GM12865 (cell line): ENCODE measurements around the gene ARFGEF3.

Experiments
- DNase-seq: peaks from one replicate; pipeline ENCODE4 v3.0.0; 2010; ENCODE audit warnings: low read depth
- H3K4me3 ChIP-seq: 2 replicates; pipeline ENCODE4 v1.5.1; 2011; ENCODE audit warnings: mild to moderate bottlenecking, low read depth, low read length, control low read depth
- CTCF ChIP-seq: IDR thresholded peaks from 2 replicates; pipeline ENCODE4 v1.5.1; 2011; ENCODE audit warnings: low read length, control low read depth, low read depth, inconsistent platforms; ENCODE audit not compliant: insufficient read depth; ENCODE audit errors: missing control alignments

The ARFGEF3 gene

GRCh38 chr6:138201836-138202235 lies 40.1 kb downstream of the ARFGEF3 start:
- no peak overlapping the region for H3K4me3 ChIP-seq

GRCh38 chr6:138203315-138203714 lies 41.6 kb downstream of the ARFGEF3 start:
- no peak overlapping the region for H3K4me3 ChIP-seq
- DNase-seq, result no peak
- no peak for TF ChIP-seq CTCF

More at GRCh38 chr6:138201836-138202235, 40.1 kb downstream of the ARFGEF3 start:
- no peak for DNase-seq
- no peak for TF ChIP-seq CTCF

GRCh38 chr6:138204303-138204702 lies 42.6 kb downstream of the ARFGEF3 start:
- no peak overlapping the region for H3K4me3 ChIP-seq
- DNase-seq, result no peak
- TF ChIP-seq CTCF, result no peak

- no peak for DNase-seq
- TF ChIP-seq CTCF, result no peak
- no peak overlapping the region for H3K4me3 ChIP-seq
These were observed 43.1 kb downstream of the ARFGEF3 start for GRCh38 chr6:138204792-138205384.

- no peak overlapping the region for H3K4me3 ChIP-seq
- no peak for DNase-seq
These were observed 43.8 kb downstream of the ARFGEF3 start for GRCh38 chr6:138205437-138206094.

GRCh38 chr6:138206862-138207261 lies 45.1 kb downstream of the ARFGEF3 start:
- TF ChIP-seq CTCF, result no peak
- H3K4me3 ChIP-seq, result no peak overlapping the region
- DNase-seq, result no peak

More at GRCh38 chr6:138205437-138206094, 43.8 kb downstream of the ARFGEF3 start:
- TF ChIP-seq CTCF, result no peak

GRCh38 chr6:138211048-138211581 lies 49.4 kb downstream of the ARFGEF3 start:
- DNase-seq, result no peak
- no peak for TF ChIP-seq CTCF
- no peak overlapping the region for H3K4me3 ChIP-seq
